Measurements from ENCODE around the gene DDI2.
A peak's percentile ranks its signal among the peaks of the same experiment; 100 is the strongest.

The DDI2 gene

GRCh38 chr1:15683345-15684039 is 66.2 kb downstream of the DDI2 start:
- H3K36me3 ChIP-seq (ENCODE audit: low read length), result no peaks in the 10 kb centered on the region
- H3K9me2 ChIP-seq (replicated peaks; ENCODE audit: insufficient read depth, low read length), result no peaks in the 10 kb centered on the region
- H3K9ac ChIP-seq (ENCODE audit: low read length), result peak overlapping the region; percentile 89
- no peak for TF ChIP-seq EZH2phosphoT487 (conservative IDR thresholded peaks at IDR 0.05; ENCODE audit: low read length)
- TF ChIP-seq CTCF (IDR thresholded peaks at IDR 0.05; ENCODE audit: insufficient read depth, low read length, poor library complexity, severe bottlenecking), result no peak
- H4K20me1 ChIP-seq (ENCODE audit: low read depth, low read length), result no peaks in the 10 kb centered on the region
- peak overlapping the region; percentile 99 for H3K4me2 ChIP-seq (ENCODE audit: low read depth, low read length, poor library complexity, severe bottlenecking)
- peaks cover 39% of the 10 kb centered on the region for H3K79me2 ChIP-seq (ENCODE audit: insufficient read depth, low read length)
- H2AFZ ChIP-seq (ENCODE audit: low read depth, low read length, severe bottlenecking), result peak overlapping the region; percentile 91
- H3K27ac ChIP-seq (ENCODE audit: low read depth, low read length), result peak overlapping the region; percentile 57
- no peaks in the 10 kb centered on the region for H3K27me3 ChIP-seq (ENCODE audit: low read length)
- H3K4me3 ChIP-seq (ENCODE audit: insufficient read depth, low read length, poor library complexity, severe bottlenecking), result peak overlapping the region; percentile 97
- peaks cover 13% of the 10 kb centered on the region for H3F3A ChIP-seq (ENCODE audit: insufficient read depth)
- H3K9me3 ChIP-seq (ENCODE audit: insufficient read depth, low read length), result no peaks in the 10 kb centered on the region

GRCh38 chr1:15684042-15684461 is 66.8 kb downstream of the DDI2 start, which contains the start of gene PLEKHM2:
TSS of gene PLEKHM2 (plus strand) at chr1:15684320. CDS start at chr1:15684559, 239 bp downstream.
- peaks cover 44% of the 10 kb centered on the region for H3K79me2 ChIP-seq (ENCODE audit: insufficient read depth, low read length)

GRCh38 chr1:15684468-15685291 is 67.4 kb downstream of the DDI2 start:
- Histone ChIP-seq H3K4me3 (ENCODE audit: insufficient read depth, low read length, poor library complexity, severe bottlenecking) (peak overlapping the region; percentile 77), H2AFZ (ENCODE audit: low read depth, low read length, severe bottlenecking) (peak overlapping the region; percentile 55), H3K9ac (ENCODE audit: low read length) (peak overlapping the region; percentile 67), H3K79me2 (ENCODE audit: insufficient read depth, low read length) (peaks cover 49% of the 10 kb centered on the region), H3K4me2 (ENCODE audit: low read depth, low read length, poor library complexity, severe bottlenecking) (peak overlapping the region; percentile 63), H3K9me3 (ENCODE audit: insufficient read depth, low read length) (no peaks in the 10 kb centered on the region), H3K27me3 (ENCODE audit: low read length) (no peaks in the 10 kb centered on the region), H4K20me1 (ENCODE audit: low read depth, low read length) (no peaks in the 10 kb centered on the region), H3K27ac (ENCODE audit: low read depth, low read length) (peak overlapping the region; percentile 59), H3F3A (ENCODE audit: insufficient read depth) (peaks cover 13% of the 10 kb centered on the region), H3K36me3 (ENCODE audit: low read length) (no peaks in the 10 kb centered on the region), H3K9me2 (replicated peaks; ENCODE audit: insufficient read depth, low read length) (no peaks in the 10 kb centered on the region)
- TF ChIP-seq CTCF (IDR thresholded peaks at IDR 0.05; ENCODE audit: insufficient read depth, low read length, poor library complexity, severe bottlenecking), result no peak

More at GRCh38 chr1:15684042-15684461, 66.8 kb downstream of the DDI2 start, which contains the start of gene PLEKHM2:
- Histone ChIP-seq H3K9ac (ENCODE audit: low read length) (peak within 1 kb of the TSS; percentile 89), H3K4me2 (ENCODE audit: low read depth, low read length, poor library complexity, severe bottlenecking) (peak within 1 kb of the TSS; percentile 99), H2AFZ (ENCODE audit: low read depth, low read length, severe bottlenecking) (peak within 1 kb of the TSS; percentile 91), H4K20me1 (ENCODE audit: low read depth, low read length) (no peaks in the 10 kb centered on the region), H3K27ac (ENCODE audit: low read depth, low read length) (peak within 1 kb of the TSS; percentile 59), H3K4me3 (ENCODE audit: insufficient read depth, low read length, poor library complexity, severe bottlenecking) (peak within 1 kb of the TSS; percentile 97), H3K9me3 (ENCODE audit: insufficient read depth, low read length) (no peaks in the 10 kb centered on the region), H3K27me3 (ENCODE audit: low read length) (no peaks in the 10 kb centered on the region), H3F3A (ENCODE audit: insufficient read depth) (peaks cover 13% of the 10 kb centered on the region), H3K9me2 (replicated peaks; ENCODE audit: insufficient read depth, low read length) (no peaks in the 10 kb centered on the region), H3K36me3 (ENCODE audit: low read length) (no peaks in the 10 kb centered on the region)
- TF ChIP-seq CTCF (IDR thresholded peaks at IDR 0.05; ENCODE audit: insufficient read depth, low read length, poor library complexity, severe bottlenecking), result no peak
- TF ChIP-seq EZH2phosphoT487 (conservative IDR thresholded peaks at IDR 0.05; ENCODE audit: low read length), result no peak

Measured in SU-DHL-6 (cell line).